EH (cell line): ENCODE measurements around the gene RASGEF1B.

Source experiments
- DNase-seq: peaks from one replicate; pipeline ENCODE4 v3.0.0-alpha.2; 2015; ENCODE audit warnings: low read depth

RASGEF1B gene

DNA sequence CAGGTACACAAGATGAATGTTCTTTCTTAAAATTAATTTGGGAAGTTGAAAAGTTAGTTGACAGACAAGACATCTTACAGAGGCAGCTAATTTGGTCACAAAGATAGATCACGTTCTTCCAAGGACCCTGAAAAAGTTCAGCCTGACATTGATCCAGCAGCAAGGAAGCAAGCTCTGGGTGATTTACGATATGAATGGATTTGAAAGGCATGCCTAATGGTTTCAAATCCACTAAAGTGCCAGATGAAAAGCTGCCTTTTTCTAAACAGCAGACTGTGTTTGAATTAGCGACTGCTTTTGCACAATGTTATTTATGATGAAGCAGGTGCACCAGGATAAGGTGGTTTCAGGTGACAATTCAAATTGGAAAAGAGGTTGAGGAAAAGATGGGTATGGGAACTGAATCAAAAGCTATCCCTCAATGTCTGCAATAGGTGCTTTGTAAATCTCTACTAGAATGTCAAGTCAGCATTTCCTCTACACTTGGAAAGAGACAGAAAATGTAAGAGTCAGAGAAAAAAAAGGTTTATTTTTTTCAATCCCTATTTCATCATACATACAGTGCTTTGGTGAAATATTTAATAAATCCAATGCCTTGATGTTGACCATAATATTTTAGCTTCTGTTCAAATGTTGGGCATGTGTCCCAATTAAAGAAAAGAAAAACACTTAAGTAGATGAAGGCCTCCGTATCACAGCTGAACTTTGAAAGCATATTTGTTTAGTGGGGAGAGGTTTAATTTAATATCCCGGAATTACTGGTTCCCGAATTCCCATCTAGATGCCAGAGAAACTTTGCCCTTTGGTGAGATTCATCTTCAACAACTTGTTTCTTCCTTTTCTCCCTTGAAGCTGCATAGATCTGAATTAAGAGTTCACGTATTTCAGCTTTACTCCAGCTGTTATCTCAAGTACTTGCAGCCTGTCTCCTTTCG lies 6.0 kb downstream of the RASGEF1B start:
- no peak for DNase-seq

DNA sequence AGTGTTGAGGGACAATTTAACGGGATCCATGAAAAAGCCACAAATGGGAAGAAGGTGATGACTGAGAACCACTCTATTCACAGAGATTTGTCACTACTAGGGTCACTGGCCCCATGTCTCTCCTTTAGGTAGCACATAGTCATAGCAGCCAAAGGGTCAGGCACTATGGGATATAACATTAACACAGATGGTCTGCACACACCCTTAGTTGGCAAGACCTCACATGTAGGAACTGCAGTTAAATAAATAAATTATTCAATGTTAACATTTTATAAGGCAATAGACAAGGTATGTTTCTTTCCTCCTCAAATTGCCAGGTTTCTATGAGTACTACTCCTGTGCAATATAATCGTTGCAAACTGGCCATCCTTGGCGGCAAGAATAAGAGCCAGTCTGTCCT lies 10.9 kb downstream of the RASGEF1B start:
- DNase-seq: no peak

DNA sequence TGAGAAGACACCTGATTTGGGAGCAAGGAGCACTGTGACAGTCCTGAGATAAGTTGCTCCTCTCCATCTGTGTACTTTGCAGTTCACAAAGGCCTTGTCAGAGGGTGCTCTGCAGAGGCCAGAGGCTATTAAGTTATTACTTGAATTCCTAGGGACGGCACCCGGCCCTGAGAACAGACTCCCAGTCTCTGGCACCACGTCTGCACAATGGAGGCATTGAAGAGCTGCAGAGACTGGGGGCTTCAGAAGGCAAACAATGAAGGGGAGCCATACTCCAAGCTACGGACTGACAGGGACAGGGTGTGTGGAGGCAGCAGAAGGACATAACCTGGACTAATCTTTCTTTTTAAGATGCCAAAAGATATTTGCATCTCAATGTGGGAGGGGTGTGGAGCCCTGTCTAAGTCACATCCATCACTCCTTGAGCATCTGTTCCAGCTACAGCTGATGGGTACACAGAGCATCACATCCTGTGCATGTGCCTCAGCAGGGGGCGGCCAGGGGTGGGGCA lies 11.5 kb downstream of the RASGEF1B start:
- DNase-seq: no peak

DNA sequence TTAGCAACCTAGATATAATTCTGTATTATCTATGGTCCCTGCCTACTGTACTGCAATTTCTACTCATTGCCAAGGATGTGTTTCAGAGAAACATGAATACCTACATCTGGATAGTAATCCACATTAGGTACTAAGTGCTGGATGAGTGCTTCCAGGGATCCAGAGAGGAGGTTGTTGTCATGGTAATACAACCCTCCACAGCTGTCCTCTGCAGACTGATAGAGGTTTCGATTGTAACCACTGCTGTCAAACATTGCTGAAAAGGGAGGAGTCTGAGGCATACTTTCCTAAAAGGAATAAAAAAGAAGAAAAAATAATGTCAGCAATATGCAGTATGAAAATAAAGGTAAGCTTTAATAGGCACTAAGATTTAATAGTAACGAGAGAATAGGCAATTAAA lies 12.5 kb downstream of the RASGEF1B start:
- DNase-seq: no peak

DNA sequence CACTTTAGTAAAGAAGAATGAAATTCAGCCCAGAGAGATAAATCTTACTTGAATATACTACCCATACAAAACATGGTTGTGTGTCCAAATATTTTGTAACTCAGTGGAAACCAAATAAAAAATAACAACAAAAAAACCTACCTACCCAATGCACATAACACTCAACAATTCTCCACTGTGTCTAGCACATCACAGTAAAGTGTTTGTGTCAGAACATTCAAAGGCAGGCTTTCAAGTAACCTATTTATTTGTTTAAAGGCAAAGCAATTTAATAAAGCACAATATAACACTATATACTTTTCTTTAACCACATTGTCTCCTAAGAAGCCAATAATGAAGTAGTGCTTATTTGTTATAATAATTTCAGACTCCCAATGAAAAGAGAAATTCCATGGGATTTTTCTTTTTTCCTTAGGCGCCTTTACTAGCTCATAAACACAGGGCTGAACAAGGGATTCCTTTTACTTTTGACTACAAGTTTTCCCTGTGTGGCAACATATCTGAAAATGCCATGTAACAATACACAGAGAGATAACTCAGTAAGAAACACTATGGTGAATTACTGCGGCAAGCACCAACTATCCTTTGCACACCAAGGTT lies 13.7 kb downstream of the RASGEF1B start:
- no peak for DNase-seq

DNA sequence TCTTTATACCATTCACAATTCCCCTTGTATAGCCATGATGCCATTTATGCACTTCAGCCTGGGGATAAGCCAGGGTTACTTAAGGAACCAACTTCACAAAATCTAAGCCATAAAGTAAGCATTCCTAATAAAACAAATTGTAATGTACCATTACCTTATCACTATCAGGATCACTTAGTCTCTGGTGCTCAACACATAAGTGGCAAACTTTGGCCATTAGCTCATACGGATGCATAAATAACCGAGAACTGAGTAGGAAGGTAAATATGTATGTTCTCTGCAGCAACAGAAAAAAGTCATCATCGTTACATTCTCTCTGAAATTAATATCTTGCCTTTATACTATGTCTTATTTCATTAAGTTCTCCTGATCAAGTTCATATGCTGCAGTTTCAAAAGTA lies 14.4 kb downstream of the RASGEF1B start:
- DNase-seq: no peak

DNA sequence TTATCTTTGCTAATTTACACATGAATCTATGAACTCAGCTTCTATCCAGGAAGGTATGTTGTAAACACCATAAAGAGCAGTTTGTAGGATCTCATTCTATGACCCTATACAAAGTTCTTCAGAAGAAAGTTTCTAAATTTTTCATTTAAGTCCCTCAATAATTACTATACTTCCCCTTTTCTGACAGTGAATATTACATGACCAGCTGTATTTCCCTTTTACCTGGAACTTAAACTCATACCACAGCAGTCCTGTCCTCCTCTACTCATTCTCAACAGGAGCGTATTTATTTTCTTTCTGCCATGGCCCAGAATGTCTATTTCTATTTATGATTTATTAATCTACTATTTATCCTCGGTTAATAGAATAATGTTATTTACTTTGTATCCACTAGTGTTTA lies 15.8 kb downstream of the RASGEF1B start:
- no peak for DNase-seq

DNA sequence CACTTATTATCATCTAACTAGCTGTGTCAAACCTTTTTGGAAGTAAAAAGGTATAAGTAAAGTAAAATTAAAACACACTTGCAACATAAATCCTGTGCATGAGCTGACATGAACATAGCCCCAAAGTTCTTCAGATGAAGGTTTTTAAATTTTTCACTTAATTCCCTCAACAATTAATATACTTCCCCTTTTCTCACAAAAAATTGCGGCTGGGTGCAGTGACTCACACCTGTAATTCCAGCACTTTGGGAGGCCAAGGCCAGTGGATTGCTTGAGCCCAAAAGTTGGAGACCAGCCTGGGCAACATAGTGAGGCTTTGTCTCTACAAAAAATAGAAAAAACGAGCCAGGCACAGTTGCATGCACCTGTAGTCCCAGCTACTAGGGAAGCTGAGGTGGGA lies 16.8 kb downstream of the RASGEF1B start:
- no peak for DNase-seq

DNA sequence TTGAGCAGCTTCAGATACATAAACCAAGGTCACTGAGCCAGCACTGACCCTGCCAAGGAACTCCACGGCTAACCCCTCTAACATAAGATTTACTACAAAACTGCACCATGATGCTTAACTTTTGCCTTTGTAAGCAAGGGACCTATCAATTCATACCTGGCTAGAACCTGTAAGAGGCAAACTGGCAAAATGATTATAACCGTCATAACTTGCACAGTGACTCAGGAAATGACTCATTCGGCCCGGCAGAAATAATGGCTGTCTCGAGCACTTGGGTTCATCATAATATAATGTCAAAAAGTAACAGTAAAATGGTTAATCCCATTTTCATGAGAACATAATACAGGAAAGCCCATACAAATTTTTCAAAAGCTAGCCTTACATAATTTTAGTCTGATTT lies 17.2 kb downstream of the RASGEF1B start:
- no peak for DNase-seq

DNA sequence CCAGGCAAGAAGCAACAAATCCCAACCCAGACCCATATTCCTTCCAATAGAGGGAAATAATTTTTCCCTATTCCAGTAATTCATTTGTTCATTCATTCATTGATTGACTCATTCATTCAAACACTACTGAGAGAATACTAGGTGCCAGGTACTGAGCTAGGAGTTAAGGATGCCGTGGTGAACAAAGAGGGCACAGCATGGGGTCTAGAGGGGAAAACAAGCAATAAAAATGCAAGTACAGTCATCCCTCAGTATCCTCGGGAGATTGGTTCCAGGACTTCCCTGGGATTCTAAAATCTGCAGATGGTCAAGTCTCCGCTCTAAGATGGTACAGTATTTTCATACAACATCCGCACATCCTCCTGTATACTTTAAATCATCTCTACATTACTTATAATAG lies 18.7 kb downstream of the RASGEF1B start:
- no peak for DNase-seq

DNA sequence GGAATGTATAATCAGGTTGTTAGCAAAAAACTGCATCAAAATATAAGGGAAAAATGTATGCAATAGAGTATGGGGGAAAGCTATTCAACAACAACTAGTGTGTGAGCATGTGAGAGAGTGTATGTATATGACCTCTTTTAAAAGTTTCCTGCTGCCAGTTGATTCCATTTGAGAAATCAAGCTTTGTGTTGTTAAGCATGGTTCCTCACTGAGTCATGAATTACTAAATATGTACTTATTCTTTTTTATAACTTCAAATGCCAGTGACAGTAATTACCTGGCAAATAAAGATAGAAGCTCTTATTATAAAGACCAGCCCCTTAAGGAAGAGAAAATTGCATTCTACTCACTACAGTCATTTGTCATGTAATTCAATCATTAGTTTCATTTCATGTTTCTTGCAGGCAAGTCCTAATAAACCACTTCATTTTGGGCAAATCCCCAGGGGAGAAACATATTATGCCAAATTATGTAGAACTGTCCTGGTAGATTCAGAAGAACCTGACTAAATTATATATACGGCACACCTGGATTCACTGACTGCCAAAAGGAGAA lies 19.2 kb downstream of the RASGEF1B start:
- no peak for DNase-seq

DNA sequence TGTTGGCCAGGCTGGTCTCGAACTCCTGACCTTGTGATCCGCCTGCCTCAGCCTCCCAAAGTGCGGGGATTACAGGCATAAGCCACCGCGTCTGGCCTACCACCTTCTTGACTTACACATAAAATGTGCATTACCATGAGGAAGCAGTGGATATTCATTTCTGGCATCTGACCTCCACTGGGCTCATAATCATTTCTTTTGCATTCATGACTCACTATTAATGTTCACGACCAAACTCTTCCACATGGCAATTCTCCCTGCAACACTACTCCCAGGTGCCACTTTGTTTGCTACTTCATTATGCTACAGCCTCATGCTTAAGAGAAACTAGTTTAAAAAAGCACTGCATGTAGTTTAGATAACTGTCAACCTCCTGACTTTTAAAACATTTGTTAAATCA lies 22.7 kb downstream of the RASGEF1B start:
- no peak for DNase-seq

DNA sequence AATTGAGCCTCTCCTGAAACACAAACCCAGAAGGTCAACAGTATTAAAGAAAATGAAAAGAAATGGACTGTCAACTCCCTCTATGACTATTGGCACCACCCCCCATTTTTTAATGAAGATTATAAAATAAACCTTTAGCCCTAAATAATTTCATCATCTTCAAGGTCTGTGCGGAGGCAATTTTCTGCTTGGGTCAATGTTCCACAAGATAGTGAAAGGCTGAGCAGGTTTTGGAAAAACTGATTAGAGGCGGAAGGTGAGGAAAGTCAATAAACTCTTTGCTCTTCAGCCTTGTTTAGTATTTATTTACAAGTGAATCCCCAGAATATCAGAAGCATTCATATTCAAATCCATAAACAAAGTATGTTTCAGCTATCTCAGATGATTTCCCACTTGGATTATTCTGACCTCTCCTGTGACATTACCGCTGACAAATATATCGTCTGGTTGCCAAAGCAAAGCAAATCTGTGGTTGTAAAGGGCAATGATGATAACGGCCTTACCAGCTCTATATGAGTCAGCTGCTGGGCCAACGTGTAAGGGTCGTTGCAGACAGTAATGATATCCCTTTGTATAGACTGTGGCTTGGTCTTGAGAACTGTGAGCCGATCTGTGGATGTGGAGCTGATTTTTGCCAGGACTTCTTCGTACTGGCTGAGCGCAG lies 24.0 kb downstream of the RASGEF1B start:
- no peak for DNase-seq

DNA sequence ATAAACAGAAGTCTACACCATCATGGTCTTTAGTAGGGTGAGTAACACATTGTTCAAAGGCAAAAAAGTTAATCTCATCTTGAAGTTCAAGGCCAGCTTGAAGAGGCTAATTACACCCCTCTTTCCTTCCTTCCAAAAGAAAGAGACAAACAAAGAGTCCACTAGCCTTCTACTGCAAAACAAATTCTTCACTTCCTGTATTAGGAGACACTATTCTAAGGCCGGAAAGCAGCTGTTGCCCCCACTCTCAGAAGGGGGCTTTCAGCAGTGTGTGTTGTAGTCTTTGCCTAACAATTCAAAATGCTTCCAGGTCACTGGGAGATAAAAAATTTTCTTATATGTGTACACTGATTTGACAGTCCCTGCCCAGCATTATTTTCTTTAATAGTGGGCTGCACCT lies 25.1 kb downstream of the RASGEF1B start:
- no peak for DNase-seq

DNA sequence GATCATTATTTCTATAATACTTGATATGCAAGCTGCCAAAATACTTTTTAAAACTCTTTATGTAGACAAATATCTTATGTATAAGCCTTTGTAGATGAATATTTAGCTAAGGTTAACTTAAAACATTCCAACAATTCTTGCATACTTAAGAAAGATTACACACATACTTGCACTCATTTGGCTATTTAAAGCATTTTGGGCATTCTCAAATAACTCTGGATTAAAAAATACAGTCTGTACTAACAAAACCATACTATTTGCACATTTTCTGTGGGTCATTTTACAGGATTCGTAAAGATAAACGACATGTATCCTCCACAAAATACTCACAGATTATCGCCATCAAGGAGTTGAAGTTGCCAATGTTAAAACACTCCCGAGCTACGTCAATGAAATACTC lies 26.5 kb downstream of the RASGEF1B start:
- DNase-seq: no peak

DNA sequence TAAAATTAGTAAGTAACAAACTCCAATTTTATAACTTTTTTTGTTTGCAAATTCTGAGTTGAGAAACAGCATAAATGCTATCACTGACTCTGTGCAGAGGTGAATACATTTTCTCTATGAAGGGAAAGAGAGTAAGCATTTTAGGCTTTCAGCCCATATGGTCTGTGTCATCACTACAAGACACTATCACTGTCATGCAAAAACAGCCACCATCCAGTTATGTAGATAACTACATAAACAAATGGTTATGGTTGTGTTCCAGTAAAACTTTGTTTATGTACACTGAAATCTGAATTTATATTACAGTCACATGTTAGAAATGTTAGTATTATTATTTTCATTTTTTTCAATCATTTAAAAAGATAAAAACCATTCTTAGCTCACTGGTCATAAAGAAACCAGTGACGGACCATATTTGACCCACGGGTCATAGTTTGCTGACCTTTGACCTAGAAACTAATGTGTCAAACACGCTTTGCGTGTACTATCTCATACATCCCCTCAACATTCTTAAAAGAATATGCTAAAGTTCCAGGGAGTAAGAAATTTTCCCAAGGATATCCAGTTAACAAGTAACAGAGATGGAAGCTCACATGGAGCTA lies 29.1 kb downstream of the RASGEF1B start:
- no peak for DNase-seq

DNA sequence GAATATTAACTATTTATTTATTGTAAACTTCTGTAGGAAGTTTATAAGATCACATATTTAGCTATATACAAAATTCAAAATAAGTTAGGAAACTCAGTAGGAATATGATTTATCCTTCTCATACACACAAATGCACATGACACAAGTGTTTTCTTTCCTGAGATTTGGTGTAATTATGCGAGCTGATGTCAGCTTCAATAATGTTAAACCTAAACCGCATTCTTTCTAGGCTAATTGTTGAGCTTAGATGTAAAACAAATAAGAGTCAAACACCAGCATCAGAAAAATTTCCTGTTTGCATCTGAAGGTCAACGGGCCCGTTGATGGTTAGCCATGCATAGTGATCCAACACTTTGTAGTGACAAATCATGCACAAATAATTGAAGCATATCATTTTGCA lies 30.8 kb downstream of the RASGEF1B start:
- no peak for DNase-seq

DNA sequence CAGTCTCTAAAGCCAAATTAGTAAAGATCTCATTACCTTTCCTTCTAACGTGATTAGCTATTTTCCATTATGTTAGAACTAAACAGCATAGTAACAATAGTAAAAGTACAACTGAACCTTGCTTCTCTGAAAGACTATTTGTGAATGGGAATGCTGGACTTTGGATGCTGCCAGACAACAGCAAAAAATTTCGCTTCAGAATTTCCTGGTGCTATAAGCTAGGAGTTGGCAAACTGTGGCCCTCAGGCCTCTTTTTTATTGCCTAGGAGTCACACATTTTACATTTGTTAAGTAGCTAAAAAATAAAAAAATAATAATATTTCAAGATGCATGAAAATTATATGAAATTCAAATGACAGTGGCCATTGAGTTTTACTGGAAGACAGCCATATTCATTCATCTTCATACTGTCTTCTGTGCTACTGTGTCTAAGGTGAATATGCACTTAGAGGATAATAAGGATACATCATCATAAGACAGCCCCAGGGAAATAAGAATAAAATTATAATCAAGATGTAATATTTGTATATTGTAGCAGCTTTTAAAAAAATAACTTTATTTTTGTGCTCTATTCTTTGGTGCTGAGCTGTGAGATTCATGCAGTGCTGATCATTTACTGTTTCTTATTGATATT lies 34.6 kb downstream of the RASGEF1B start:
- no peak for DNase-seq

DNA sequence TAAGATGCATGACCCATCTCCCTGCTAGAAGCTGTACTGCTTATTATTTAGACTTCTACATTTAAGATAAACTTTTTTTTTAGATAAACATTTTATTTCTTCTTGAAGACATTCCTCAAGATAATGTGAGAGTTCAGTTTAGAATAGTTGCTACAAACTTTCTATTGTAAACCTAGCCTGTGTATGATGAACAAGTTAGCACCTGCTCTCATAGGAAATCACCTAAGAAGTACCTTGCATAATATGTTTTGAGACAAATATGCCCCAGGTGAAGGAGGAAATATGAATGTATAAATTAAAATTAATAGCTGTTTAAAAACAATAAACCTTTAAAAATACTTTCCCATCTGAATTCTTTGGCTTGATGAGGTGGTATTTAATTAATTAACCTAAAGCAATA lies 35.6 kb downstream of the RASGEF1B start:
- DNase-seq: no peak

DNA sequence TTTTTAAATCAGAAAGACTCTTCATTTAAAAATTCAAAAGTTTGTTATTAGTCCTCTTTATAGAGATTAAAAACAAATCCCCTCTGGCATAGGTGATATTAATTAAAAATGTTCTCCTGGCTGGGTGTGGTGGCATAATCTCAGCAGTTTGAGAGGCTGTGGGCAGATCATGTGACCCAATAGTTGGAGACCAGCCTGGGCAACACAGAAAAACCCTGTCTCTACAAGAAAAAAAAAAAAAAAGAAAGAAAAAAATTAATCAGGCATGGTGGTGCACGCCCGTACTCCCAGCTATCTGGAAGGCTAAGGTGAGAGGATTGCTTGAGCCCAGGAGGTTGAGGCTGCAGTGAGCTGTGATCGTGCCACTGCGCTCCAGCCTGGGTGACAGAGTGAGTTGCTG lies 38.9 kb downstream of the RASGEF1B start:
- no peak for DNase-seq

DNA sequence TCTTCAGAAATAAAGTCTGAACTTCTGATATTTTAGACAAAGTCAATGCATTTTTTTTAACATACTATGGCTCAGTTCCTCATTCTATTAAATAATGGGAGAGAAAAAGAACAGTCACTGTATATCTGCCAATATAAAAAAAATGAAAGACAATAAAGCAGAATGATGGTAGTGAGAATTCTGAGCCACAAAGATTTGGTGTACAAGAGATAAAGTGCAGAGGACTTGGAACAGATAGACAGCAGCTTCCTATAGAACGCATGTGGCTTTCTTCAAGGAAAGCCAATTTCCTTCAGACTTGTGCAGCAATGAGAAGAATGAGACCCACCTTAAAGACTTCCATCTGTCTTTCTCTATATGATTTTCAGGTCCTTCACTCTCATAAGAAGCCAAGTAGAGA lies 39.7 kb downstream of the RASGEF1B start:
- no peak for DNase-seq

DNA sequence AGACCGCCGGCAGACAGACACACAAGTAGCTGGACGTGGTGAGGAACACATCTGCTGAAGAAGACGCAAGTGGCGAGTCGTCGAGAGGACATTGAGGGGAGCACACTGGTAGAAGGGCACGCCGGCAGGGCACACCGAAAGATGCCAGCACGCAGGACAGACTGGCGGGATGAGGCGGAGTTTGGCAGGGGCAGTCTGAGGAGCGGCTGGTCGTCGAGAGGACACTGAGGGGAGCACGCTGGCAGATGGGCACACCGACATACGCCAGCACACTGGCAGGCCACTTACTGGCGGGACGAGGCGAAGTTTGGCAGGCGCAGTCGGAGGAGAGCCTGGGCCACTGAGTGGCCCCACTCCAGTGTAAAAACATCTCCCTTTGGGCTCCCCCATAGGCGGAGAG lies 42.1 kb downstream of the RASGEF1B start:
- DNase-seq: no peak
